IPS-20b (cell line): ENCODE data around the gene PANX2.
A peak's percentile ranks its signal among the peaks of the same experiment; 100 is the strongest.
"Not testable (repeated sequence)": the region's sequence is repeated elsewhere in the genome, so short reads cannot be mapped to it uniquely, and the experiment has no call there.

ENCODE experiments used
- H3K27ac ChIP-seq: one replicate; pipeline ENCODE4 v1.5.1; 2013; ENCODE audit warnings: low read length
- H3K27me3 ChIP-seq: 2 replicates; pipeline ENCODE4 v1.6.1; 2013; ENCODE audit warnings: mild to moderate bottlenecking, low read length, inconsistent platforms; ENCODE audit not compliant: insufficient read depth
- H3K36me3 ChIP-seq: 2 replicates; pipeline ENCODE4 v1.6.1; 2013; ENCODE audit warnings: low read depth, mild to moderate bottlenecking, inconsistent platforms, low read length, moderate library complexity; ENCODE audit not compliant: insufficient read depth
- H3K4me1 ChIP-seq: 2 replicates; pipeline ENCODE4 v1.6.1; 2013; ENCODE audit warnings: mild to moderate bottlenecking, control low read depth, inconsistent platforms, low read length, moderate library complexity; ENCODE audit not compliant: insufficient read depth
- H3K4me3 ChIP-seq: 2 replicates; pipeline ENCODE4 v1.5.1; 2013; ENCODE audit warnings: mild to moderate bottlenecking, low read length, inconsistent platforms
- H3K9ac ChIP-seq: 2 replicates; pipeline ENCODE4 v1.6.1; 2013; ENCODE audit warnings: low read depth, mild to moderate bottlenecking, inconsistent platforms, low read length, moderate library complexity
- H3K9me3 ChIP-seq: 2 replicates; pipeline ENCODE4 v1.6.1; 2013; ENCODE audit warnings: mild to moderate bottlenecking, low read depth, low read length, inconsistent platforms; ENCODE audit not compliant: insufficient read depth

The PANX2 gene

DNA sequence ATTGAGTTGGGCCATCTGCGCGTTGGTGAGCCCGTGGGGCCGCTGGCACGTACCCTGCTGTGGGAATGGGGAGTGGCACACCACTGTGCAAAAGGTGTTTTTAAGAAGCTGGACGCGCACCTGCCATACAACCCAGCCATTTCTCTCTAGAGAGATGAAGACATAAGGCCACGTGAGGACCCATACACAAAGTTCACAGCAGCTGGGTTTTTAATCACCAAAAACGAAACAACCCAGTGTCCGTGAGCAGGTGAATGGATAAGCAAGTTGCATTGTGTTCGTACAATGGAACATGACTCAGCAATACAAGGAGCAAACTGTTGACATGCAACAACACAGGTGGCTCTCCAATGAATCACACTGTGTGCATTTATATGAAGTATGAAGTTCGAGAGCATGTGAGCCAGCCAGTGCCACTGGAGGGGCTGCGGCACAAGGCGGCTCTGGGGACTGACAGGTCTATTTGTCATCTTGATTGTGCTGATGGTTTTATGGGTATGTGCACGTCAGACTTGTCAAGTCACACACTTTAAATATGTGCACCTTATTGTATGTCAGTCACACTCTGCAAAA, 30.6 kb upstream of the PANX2 start:
- no peaks in the 10 kb centered on the region for H3K36me3 ChIP-seq
- peaks cover 5% of the 10 kb centered on the region; the same call in 1 of the 2 replicates for H3K27me3 ChIP-seq
- no peak overlapping the region for H3K9ac ChIP-seq
- H3K27ac ChIP-seq = no peak overlapping the region
- H3K4me1 ChIP-seq = no peaks in the 10 kb centered on the region
- no peak overlapping the region for H3K4me3 ChIP-seq
- no peaks in the 10 kb centered on the region for H3K9me3 ChIP-seq

DNA sequence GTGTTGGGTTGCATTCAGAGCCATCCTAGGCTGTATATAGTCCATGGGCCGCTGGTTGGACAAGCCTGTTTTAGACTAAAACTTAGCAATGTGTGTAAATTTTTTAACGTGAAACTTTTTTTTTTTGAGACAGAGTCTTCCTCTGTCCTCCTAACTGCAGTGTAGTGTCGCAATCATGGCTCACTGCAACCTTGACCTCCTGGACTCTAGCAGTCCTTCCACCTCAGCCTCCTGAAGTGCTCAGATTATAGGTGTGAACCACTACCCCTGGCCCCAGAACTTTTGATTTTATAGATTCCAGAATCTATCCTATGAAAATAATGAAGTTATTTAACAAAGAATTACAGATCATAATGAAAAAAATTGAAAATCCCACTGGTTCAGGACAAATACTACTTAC, 29.9 kb upstream of the PANX2 start:
- Histone ChIP-seq H3K9ac (no peak overlapping the region), H3K27ac (no peak overlapping the region), H3K9me3 (no peaks in the 10 kb centered on the region), H3K27me3 (peaks cover 5% of the 10 kb centered on the region; the same call in 1 of the 2 replicates), H3K4me1 (no peaks in the 10 kb centered on the region), H3K4me3 (no peak overlapping the region), H3K36me3 (no peaks in the 10 kb centered on the region)

DNA sequence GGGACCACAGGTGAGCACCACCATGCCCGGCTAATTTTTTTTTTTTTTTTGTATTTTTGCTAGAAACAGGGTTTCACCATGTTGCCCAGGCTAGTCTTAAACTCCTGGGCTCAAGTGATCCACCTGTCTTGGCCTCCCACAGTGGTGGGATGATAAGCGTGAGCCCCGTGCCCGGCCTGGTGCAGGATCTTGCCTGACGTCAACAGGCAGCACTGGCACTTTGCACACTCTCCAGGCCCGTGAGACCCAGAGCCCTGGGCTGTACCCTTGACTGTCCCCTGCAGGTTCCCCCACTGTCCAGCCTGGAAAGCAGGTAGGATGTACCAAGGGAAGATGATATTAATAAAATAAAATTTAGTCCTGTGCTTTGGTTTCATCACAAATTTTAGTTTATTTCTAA, 29.1 kb upstream of the PANX2 start:
- peaks cover 5% of the 10 kb centered on the region; the same call in 1 of the 2 replicates for H3K27me3 ChIP-seq
- H3K4me1 ChIP-seq = no peaks in the 10 kb centered on the region
- H3K27ac ChIP-seq = no peak overlapping the region
- H3K36me3 ChIP-seq = no peaks in the 10 kb centered on the region
- no peak overlapping the region for H3K4me3 ChIP-seq
- H3K9ac ChIP-seq = no peak overlapping the region
- H3K9me3 ChIP-seq = no peaks in the 10 kb centered on the region

DNA sequence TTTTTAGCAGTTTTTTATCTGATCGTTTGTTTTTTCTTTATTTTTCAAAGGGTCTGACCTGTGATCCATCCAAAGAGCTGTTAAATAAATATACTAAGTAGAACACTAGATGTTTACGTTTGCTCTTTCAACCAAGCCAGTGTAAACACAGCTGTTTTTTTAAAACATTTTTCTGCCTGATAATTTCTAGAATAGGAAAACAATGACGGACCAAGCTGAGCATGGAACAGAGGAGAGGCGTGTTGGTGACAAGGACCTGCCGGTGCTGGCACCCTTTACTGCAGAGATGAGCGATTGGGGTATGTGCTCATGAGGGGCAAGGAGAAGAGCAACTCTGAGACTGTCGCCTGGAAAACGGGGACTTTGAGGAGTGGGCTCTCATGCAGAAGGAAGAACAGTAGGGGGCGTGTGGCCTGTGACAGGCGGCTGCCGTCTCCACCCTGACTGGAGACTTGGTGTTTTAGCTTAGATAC, 28.6 kb upstream of the PANX2 start:
- Histone ChIP-seq H3K4me1 (no peaks in the 10 kb centered on the region), H3K9ac (no peak overlapping the region), H3K27me3 (peaks cover 5% of the 10 kb centered on the region; the same call in 1 of the 2 replicates), H3K9me3 (no peaks in the 10 kb centered on the region), H3K36me3 (no peaks in the 10 kb centered on the region), H3K4me3 (no peak overlapping the region), H3K27ac (no peak overlapping the region)

DNA sequence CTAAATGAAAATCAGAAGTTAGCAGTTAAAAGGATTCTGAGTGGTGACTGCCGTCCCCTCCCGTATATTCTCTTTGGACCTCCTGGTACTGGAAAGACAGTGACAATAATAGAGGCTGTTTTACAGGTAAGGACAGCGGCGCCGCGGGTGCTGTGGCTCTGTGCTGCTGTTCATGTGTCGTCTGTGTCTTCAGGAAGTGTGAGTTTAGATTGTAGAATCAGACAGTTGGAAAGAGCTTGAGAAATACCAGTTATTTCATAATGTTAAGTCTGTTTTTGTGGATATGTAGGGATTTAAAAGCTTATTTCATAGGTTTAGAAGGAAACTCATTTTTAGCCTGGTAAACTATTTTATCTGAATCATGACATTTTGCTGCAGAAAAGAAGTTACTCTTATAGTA, 27.4 kb upstream of the PANX2 start:
- no peak overlapping the region for H3K9ac ChIP-seq

DNA sequence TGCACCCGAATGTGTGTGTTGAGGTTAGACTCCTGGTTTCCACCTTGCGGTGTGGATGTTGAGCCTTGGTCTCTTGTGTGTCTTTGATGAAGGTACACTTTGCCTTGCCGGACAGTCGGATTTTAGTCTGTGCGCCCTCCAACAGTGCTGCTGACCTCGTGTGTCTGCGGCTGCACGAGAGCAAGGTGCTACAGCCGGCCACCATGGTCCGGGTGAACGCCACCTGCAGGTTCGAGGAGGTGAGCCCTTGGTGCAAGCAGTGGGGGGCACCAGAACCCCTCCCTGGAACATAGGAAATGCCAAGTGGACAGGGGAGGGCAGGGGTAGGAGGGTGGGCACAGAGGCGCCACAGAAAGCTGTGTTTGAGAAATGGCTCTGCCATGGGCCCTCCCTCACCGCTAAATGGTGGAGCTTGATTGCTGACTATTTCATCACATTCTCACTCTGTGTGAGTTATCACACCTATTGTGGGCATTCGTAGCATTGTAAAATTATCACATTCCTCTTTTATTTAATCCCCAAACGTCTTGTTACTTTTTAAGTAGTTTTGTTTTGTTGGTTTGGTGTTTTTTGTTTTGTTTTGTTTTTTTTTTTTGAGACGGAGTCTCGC, 26.4 kb upstream of the PANX2 start:
- Histone ChIP-seq H3K36me3 (no peaks in the 10 kb centered on the region), H3K27ac (no peak overlapping the region), H3K4me1 (no peaks in the 10 kb centered on the region), H3K9me3 (no peaks in the 10 kb centered on the region), H3K27me3 (peaks cover 5% of the 10 kb centered on the region; the same call in 1 of the 2 replicates), H3K9ac (no peak overlapping the region), H3K4me3 (no peak overlapping the region)

More for the DNA sequence above, 27.4 kb upstream of the PANX2 start:
- no peaks in the 10 kb centered on the region for H3K9me3 ChIP-seq
- H3K4me1 ChIP-seq = no peaks in the 10 kb centered on the region
- no peak overlapping the region for H3K27ac ChIP-seq
- no peak overlapping the region for H3K4me3 ChIP-seq
- peaks cover 5% of the 10 kb centered on the region; the same call in 1 of the 2 replicates for H3K27me3 ChIP-seq
- H3K36me3 ChIP-seq = no peaks in the 10 kb centered on the region

DNA sequence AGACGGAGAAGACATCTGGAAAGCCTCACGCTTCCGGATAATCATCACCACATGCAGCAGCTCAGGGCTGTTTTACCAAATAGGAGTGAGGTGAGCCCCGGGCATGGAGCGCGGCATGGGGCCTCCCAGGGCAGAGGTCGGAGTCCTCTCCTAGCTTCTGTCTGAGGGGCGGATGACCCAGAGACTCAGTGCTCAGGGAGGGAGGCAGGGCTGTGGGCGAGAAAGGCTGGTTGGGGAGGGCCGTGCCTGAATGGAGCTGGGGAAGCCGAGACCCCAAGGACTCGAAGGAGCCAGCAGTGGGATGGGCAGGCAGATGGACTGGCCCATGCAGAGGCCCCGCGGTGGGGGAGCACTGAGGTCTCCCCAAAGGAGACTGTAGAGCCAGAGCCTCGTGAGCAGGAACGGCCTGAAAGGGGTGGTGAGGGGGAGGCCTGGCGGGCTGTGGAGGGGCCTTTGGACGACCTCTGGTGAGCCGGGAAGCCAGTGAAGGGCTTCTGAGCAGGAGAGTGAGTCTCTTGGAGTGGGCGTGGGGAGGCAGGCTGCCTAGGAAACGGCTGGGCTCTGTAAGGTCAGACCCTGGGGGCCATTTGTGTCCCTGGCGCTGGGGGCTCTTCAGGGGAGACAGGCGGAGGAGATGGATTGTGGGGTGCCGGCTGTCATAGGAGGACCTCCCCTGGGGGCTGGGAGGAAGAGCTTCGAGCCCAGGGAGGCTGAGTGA, 24.7 kb upstream of the PANX2 start:
- Histone ChIP-seq H3K27ac (no peak overlapping the region), H3K9me3 (no peaks in the 10 kb centered on the region), H3K27me3 (peaks cover 16% of the 10 kb centered on the region; the same call in 1 of the 2 replicates), H3K4me3 (no peak overlapping the region), H3K36me3 (no peaks in the 10 kb centered on the region), H3K9ac (no peak overlapping the region), H3K4me1 (no peaks in the 10 kb centered on the region)

DNA sequence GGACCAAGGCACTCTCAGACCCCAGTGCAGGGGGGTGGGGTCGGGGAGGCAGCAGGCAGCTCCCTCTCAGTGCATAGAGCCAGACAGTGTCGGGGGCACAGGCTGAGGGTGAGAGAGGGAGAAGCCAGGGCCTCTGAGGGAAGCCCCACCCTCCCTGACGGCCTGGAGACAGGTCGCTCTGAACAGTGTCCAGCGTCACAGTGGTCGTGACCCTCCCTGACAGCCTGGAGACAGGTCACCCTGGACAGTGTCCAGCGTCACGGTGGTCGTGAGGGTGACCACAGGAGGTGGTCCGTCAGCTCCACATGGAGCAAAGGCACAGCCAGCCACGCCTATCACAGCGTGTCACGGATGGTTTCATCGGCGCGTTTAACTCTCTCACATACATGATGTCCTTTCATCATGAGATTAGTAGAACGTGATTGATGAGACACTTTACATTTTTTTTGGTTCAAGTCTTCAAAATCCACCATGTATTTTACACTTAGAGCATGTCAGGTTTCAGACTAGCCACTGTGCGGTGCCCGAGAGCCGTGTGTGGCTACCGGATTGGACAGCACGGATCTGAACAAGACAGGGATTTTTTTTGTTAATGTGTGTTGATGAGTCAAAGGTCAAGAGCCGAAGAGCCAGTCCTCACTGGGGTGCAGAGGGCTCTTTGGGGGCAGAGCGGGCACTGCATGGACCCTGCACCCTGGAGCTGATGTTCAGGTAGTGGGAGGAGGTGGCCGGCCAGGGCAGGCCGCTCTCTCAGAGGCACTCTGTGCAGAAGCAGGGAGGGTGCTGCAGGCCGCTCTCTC, 23.9 kb upstream of the PANX2 start:
- Histone ChIP-seq H3K27ac (no peak overlapping the region), H3K9ac (no peak overlapping the region)

DNA sequence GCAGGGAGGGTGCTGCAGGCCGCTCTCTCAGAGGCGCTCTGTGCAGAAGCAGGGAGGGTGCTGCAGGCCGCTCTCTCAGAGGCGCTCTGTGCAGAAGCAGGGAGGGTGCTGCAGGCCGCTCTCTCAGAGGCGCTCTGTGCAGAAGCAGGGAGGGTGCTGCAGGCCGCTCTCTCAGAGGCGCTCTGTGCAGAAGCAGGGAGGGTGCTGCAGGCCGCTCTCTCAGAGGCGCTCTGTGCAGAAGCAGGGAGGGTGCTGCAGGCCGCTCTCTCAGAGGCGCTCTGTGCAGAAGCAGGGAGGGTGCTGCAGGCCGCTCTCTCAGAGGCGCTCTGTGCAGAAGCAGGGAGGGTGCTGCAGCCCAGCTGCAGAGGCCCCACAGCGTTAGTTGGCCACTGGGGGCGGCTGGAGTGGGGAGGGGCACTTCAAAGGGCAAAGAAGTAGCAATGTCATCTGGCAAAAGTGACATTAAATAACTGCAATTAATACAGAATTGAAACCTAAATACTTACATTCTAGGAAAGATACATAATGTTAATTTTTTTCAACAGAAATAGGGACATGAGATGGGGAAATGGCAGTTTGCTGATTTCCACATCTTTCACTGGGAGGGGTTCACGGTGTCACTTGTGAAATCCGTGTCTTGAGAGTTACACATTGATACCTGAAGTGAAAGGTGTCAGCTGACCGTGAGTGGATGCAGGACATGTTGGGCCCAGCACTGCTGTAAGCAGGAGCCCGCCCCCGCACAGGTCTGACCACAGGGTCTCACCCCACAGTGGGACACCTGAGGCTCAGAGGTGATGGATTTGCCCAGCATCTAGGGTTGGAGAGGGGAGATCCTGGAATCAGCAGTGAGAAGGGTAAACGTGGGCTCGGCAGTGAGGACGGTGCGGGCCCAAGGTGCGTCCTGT, 23.0 kb upstream of the PANX2 start:
- peaks cover 16% of the 10 kb centered on the region; the same call in 1 of the 2 replicates for H3K27me3 ChIP-seq
- H3K36me3 ChIP-seq, H3K4me3 ChIP-seq, H3K9ac ChIP-seq, H3K4me1 ChIP-seq, H3K9me3 ChIP-seq, H3K27ac ChIP-seq: not testable (repeated sequence)

More for the DNA sequence above, 23.9 kb upstream of the PANX2 start:
- Histone ChIP-seq H3K4me3 (peak overlapping the region; percentile 48; the same call in 1 of the 2 replicates), H3K27me3 (peaks cover 16% of the 10 kb centered on the region; the same call in 1 of the 2 replicates), H3K9me3 (no peaks in the 10 kb centered on the region), H3K36me3 (no peaks in the 10 kb centered on the region), H3K4me1 (no peaks in the 10 kb centered on the region)

DNA sequence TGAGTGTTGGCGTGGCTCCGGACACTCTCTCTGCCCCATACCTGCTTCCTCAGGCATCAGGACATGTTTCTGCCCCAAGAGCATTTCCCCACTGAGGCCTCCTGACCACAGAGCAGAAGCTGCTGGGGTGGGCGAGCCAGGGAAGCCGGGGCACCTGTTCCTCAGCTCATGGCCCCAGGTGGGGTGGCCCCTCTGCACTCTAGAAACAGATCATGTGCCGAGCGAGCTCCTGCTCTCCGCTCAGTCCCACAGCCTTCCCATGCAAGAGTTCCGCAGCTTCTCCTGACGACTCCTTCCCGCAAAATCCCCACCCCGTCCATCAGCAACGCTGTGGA, 22.4 kb upstream of the PANX2 start:
- Histone ChIP-seq H3K27me3 (peaks cover 16% of the 10 kb centered on the region; the same call in 1 of the 2 replicates), H3K4me1 (no peaks in the 10 kb centered on the region), H3K9me3 (no peaks in the 10 kb centered on the region), H3K9ac (no peak overlapping the region), H3K4me3 (no peak overlapping the region), H3K27ac (no peak overlapping the region), H3K36me3 (no peaks in the 10 kb centered on the region)
